Measurements from ENCODE around the gene KRTAP4-5.
"Not testable (repeated sequence)": the region's sequence is repeated elsewhere in the genome, so short reads cannot be mapped to it uniquely, and the experiment has no call there.

- TF ChIP-seq ZNF23 (tag by site-specific recombination; IDR thresholded peaks at IDR 0.05; ENCODE audit: borderline replicate concordance); ZNF274 (IDR thresholded peaks at IDR 0.05; ENCODE audit: low read length); ZNF274 (tag by site-specific recombination; IDR thresholded peaks at IDR 0.05; ENCODE audit: borderline replicate concordance); ZNF629 (tag by site-specific recombination; IDR thresholded peaks at IDR 0.05); ZNF24 (tag by site-specific recombination; IDR thresholded peaks at IDR 0.05); ZNF112 (tag by site-specific recombination; IDR thresholded peaks at IDR 0.05); ZBTB17 (tag by site-specific recombination; IDR thresholded peaks at IDR 0.05); ZNF660 (tag by site-specific recombination; IDR thresholded peaks at IDR 0.05); PRDM1 (tag by site-specific recombination; IDR thresholded peaks at IDR 0.05); ZNF658 (tag by site-specific recombination; IDR thresholded peaks at IDR 0.05); ZNF768 (tag by site-specific recombination; IDR thresholded peaks at IDR 0.05); ZNF510 (tag by site-specific recombination; IDR thresholded peaks at IDR 0.05; ENCODE audit: insufficient replicate concordance): not testable (repeated sequence)
- TF ChIP-seq, protein P1, sequence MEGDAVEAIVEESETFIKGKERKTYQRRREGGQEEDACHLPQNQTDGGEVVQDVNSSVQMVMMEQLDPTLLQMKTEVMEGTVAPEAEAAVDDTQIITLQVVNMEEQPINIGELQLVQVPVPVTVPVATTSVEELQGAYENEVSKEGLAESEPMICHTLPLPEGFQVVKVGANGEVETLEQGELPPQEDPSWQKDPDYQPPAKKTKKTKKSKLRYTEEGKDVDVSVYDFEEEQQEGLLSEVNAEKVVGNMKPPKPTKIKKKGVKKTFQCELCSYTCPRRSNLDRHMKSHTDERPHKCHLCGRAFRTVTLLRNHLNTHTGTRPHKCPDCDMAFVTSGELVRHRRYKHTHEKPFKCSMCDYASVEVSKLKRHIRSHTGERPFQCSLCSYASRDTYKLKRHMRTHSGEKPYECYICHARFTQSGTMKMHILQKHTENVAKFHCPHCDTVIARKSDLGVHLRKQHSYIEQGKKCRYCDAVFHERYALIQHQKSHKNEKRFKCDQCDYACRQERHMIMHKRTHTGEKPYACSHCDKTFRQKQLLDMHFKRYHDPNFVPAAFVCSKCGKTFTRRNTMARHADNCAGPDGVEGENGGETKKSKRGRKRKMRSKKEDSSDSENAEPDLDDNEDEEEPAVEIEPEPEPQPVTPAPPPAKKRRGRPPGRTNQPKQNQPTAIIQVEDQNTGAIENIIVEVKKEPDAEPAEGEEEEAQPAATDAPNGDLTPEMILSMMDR (tag by site-specific recombination; IDR thresholded peaks at IDR 0.05): not testable (repeated sequence)
Measured at GRCh38 chr17:41104386-41105038, 45.1 kb downstream of the KRTAP4-5 start.
